Measurements from ENCODE around the gene KDM4D. TPM values are rescaled to one million over a fixed set of nuclear protein-coding genes. Genes with fewer than 3 reads are reported as not detected.
"Not testable (repeated sequence)": the region's sequence is repeated elsewhere in the genome, so short reads cannot be mapped to it uniquely, and the experiment has no call there.

Gene KDM4D
- total RNA-seq, 2 donors from 2014 or later, result 1.7 to 3.1 TPM

GRCh38 chr11:94928117-94928990 lies 45.2 kb upstream of the KDM4D start:
- H3K4me1 Mint-ChIP-seq, result peaks cover 23% of the 10 kb centered on the region
- H3K27me3 ChIP-seq (ENCODE audit: control insufficient read depth, insufficient read depth, low read length, poor library complexity, severe bottlenecking), result no peaks in the 10 kb centered on the region
- H3K36me3 Mint-ChIP-seq (ENCODE audit: low read depth), result no peaks in the 10 kb centered on the region
- H3K4me3 ChIP-seq (ENCODE audit: low read length), result no peak overlapping the region
- no peaks in the 10 kb centered on the region for H3K36me3 ChIP-seq (ENCODE audit: control insufficient read depth, insufficient read depth, low read length)
- 88 to 100% methylated on average over 1 of the region's 1 CpG for WGBS, 2 experiments (ENCODE audit: insufficient coverage in 1 of 2, insufficient read length in 1 of 2)
- no peak for TF ChIP-seq CTCF (conservative IDR thresholded peaks at IDR 0.05)
- DNase-seq, result no peak
- peaks cover 4% of the 10 kb centered on the region for H3K27me3 Mint-ChIP-seq (ENCODE audit: insufficient read depth)
- H3K9me3 Mint-ChIP-seq, result peaks cover 2% of the 10 kb centered on the region
- H3K4me1 ChIP-seq (ENCODE audit: control insufficient read depth, insufficient read depth, low read length), result no peaks in the 10 kb centered on the region
- H3K27ac ChIP-seq (ENCODE audit: low read depth, low read length), result no peak overlapping the region
- no peaks in the 10 kb centered on the region for H3K9me3 ChIP-seq (ENCODE audit: control insufficient read depth, low read length)
- no peak overlapping the region for H3K4me3 Mint-ChIP-seq
- H3K9ac ChIP-seq (ENCODE audit: extremely low read depth, low read length, poor library complexity, severe bottlenecking), result no peak overlapping the region
- H3K27ac Mint-ChIP-seq, result no peak overlapping the region

- not testable (repeated sequence) for H3K4me1 ChIP-seq (ENCODE audit: control insufficient read depth, insufficient read depth, low read length); H3K36me3 ChIP-seq (ENCODE audit: control insufficient read depth, insufficient read depth, low read length); H3K27me3 Mint-ChIP-seq (ENCODE audit: insufficient read depth); H3K9me3 ChIP-seq (ENCODE audit: control insufficient read depth, low read length); H3K27ac ChIP-seq (ENCODE audit: low read depth, low read length); H3K9me3 Mint-ChIP-seq; H3K4me3 Mint-ChIP-seq; H3K36me3 Mint-ChIP-seq (ENCODE audit: low read depth); H3K4me3 ChIP-seq (ENCODE audit: low read length); DNase-seq; H3K27ac Mint-ChIP-seq; H3K9ac ChIP-seq (ENCODE audit: extremely low read depth, low read length, poor library complexity, severe bottlenecking); H3K27me3 ChIP-seq (ENCODE audit: control insufficient read depth, insufficient read depth, low read length, poor library complexity, severe bottlenecking)
- H3K4me1 Mint-ChIP-seq, result peaks cover 21% of the 10 kb centered on the region
Observed at GRCh38 chr11:94932072-94932471, 41.4 kb upstream of the KDM4D start.

- DNase-seq, result no peak
- no peak for TF ChIP-seq CTCF (conservative IDR thresholded peaks at IDR 0.05)
- 96% methylated on average over 3 of the region's 5 CpGs; no CpG with 5 or more reads in 1 of the 2 experiments for WGBS, 2 experiments (ENCODE audit: insufficient coverage in 1 of 2, insufficient read length in 1 of 2)
- H3K9me3 ChIP-seq (ENCODE audit: control insufficient read depth, low read length), result no peaks in the 10 kb centered on the region
- no peak overlapping the region for H3K9ac ChIP-seq (ENCODE audit: extremely low read depth, low read length, poor library complexity, severe bottlenecking)
- H3K27me3 Mint-ChIP-seq (ENCODE audit: insufficient read depth), result peaks cover 4% of the 10 kb centered on the region
- peaks cover 2% of the 10 kb centered on the region for H3K9me3 Mint-ChIP-seq
- no peak overlapping the region for H3K4me3 Mint-ChIP-seq
- H3K27me3 ChIP-seq (ENCODE audit: control insufficient read depth, insufficient read depth, low read length, poor library complexity, severe bottlenecking), result no peaks in the 10 kb centered on the region
- no peak overlapping the region for H3K27ac Mint-ChIP-seq
- H3K27ac ChIP-seq (ENCODE audit: low read depth, low read length), result no peak overlapping the region
- H3K36me3 Mint-ChIP-seq (ENCODE audit: low read depth), result no peaks in the 10 kb centered on the region
- no peaks in the 10 kb centered on the region for H3K4me1 ChIP-seq (ENCODE audit: control insufficient read depth, insufficient read depth, low read length)
- no peaks in the 10 kb centered on the region for H3K36me3 ChIP-seq (ENCODE audit: control insufficient read depth, insufficient read depth, low read length)
- no peak overlapping the region for H3K4me3 ChIP-seq (ENCODE audit: low read length)
- peaks cover 20% of the 10 kb centered on the region for H3K4me1 Mint-ChIP-seq
Observed at GRCh38 chr11:94932503-94932902, 41.0 kb upstream of the KDM4D start.

Data from endodermal cell (in vitro differentiated cells).